A549 (cell line): ENCODE results near the gene CORO2B. TPM values are rescaled to one million over a fixed set of nuclear protein-coding genes. Genes with fewer than 3 reads are reported as not detected.

Experiments used
- ATAC-seq, 2 experiments: fragments of 200-7000 bp in 1 of 2; fragments of >200 bp in 1 of 2; cut with Nextera tagmentation in 1 of 2; cut with Tn5 transposase in 1 of 2; 3 replicates each; pipeline versions ENCODE4 v1.8.0 to v1.9.1; 2018 to 2020; ENCODE audit warnings: mild to moderate bottlenecking in 1 of 2, moderate library complexity in 1 of 2
- CTCF ChIA-PET: fragments of 300-600 bp; sonication (Branson Sonifier 250); formaldehyde crosslinking; extraction: SDS; loops from one replicate; lab custom pipeline; 2021; ENCODE audit warnings: antibody characterized with exemption, inconsistent platforms; lab: Yijun Ruan, JAX
- POLR2A ChIA-PET: fragments of 350-600 bp; formaldehyde crosslinking; extraction: SDS; loops from one replicate; lab custom pipeline; 2021; ENCODE audit warnings: antibody characterized with exemption, inconsistent platforms; lab: Yijun Ruan, JAX
- DNase-seq, 2 experiments: peaks; one replicate each; pipeline versions ENCODE4 v3.0.0 to v3.0.0-alpha.2; 2011 to 2016; ENCODE audit warnings: low read depth in 1 of 2, low spot score in 1 of 2
- FAIRE-seq: peaks from 2 replicates; lab custom pipeline; 2011; peaks lifted over from hg19 to GRCh38; lab: Jason Lieb, UNC
- H3K27ac ChIP-seq, 2 experiments: fragments of >200 bp; sonication (Bioruptor Twin); formaldehyde crosslinking; 3 replicates each; pipeline ENCODE4 v1.5.1; 2016 to 2017
- H3K4me1 ChIP-seq: fragments of >200 bp; sonication (Bioruptor Twin); formaldehyde crosslinking; 3 replicates; pipeline ENCODE4 v1.6.1; 2016
- H3K4me2 ChIP-seq: fragments of >200 bp; sonication (Bioruptor Twin); formaldehyde crosslinking; 3 replicates; pipeline ENCODE4 v1.6.1; 2016
- H3K4me3 ChIP-seq: fragments of >200 bp; sonication (Bioruptor Twin); formaldehyde crosslinking; 3 replicates; pipeline ENCODE4 v1.5.1; 2016
- H3K9me3 ChIP-seq: fragments of >200 bp; sonication (Bioruptor Twin); formaldehyde crosslinking; 3 replicates; pipeline ENCODE4 v1.6.1; 2016
- BHLHE40 ChIP-seq: IDR thresholded peaks from 2 replicates; pipeline ENCODE4 v1.6.1; 2012; ENCODE audit warnings: low read depth, low read length, inconsistent platforms
- CBX2 ChIP-seq: fragments of 200-600 bp; sonication (generic); IDR thresholded peaks from 2 replicates; pipeline ENCODE4 v1.6.1; 2016; ENCODE audit warnings: low read depth, mild to moderate bottlenecking, borderline replicate concordance
- EHF ChIP-seq: fragments of 250-450 bp; sonication (Bioruptor Pico); IDR thresholded peaks from 2 replicates; pipeline ENCODE4 v1.5.0; 2020; ENCODE audit warnings: mild to moderate bottlenecking
- EHMT2 ChIP-seq: fragments of 200-600 bp; sonication (generic); IDR thresholded peaks from 2 replicates; pipeline ENCODE4 v1.6.1; 2016; ENCODE audit warnings: antibody characterized with exemption, low read depth, mild to moderate bottlenecking, moderate library complexity
- EP300 ChIP-seq, 2 experiments: fragments of >200 bp; sonication (Bioruptor Twin); formaldehyde crosslinking; IDR thresholded peaks; 2 replicates in 1 of 2; 3 replicates in 1 of 2; pipeline ENCODE4 v1.6.1; 2016 to 2017
- ESRRA ChIP-seq: fragments of 150-350 bp; IDR thresholded peaks from 2 replicates; pipeline ENCODE4 v1.6.1; 2014; ENCODE audit warnings: mild to moderate bottlenecking, low read length, borderline replicate concordance
- FOSB ChIP-seq: fragments of 250-450 bp; sonication (Bioruptor Pico); IDR thresholded peaks from 2 replicates; pipeline ENCODE4 v1.5.0; 2020; ENCODE audit warnings: mild to moderate bottlenecking, moderate library complexity
- FOSL2 ChIP-seq, 2 experiments: fragments of 450-650 bp in 1 of 2; fragments of >200 bp in 1 of 2; sonication (Bioruptor Twin) in 1 of 2; formaldehyde crosslinking; IDR thresholded peaks; 2 replicates each; pipeline versions ENCODE4 v1.5.0 to v1.6.1; 2016 to 2020; ENCODE audit warnings: mild to moderate bottlenecking in 1 of 2, moderate library complexity in 1 of 2
- HDAC2 ChIP-seq: fragments of 200-600 bp; sonication (generic); IDR thresholded peaks from 2 replicates; pipeline ENCODE4 v1.6.1; 2016
- HOXA7 ChIP-seq: fragments of 250-450 bp; sonication (Bioruptor Pico); IDR thresholded peaks from 2 replicates; pipeline ENCODE4 v1.5.0; 2020; ENCODE audit warnings: mild to moderate bottlenecking, moderate library complexity
- HOXB13 ChIP-seq: fragments of 250-450 bp; sonication (Bioruptor Pico); IDR thresholded peaks from 2 replicates; pipeline ENCODE4 v1.5.0; 2020; ENCODE audit warnings: low read depth, mild to moderate bottlenecking, moderate library complexity
- JUNB ChIP-seq: fragments of >200 bp; sonication (Bioruptor Twin); formaldehyde crosslinking; IDR thresholded peaks from 2 replicates; pipeline ENCODE4 v1.6.1; 2016
- KDM1A ChIP-seq: fragments of 200-600 bp; sonication (generic); IDR thresholded peaks from 2 replicates; pipeline ENCODE4 v1.6.1; 2016; ENCODE audit warnings: low read depth, mild to moderate bottlenecking
- KDM5A ChIP-seq: fragments of 200-600 bp; sonication (generic); IDR thresholded peaks from 2 replicates; pipeline ENCODE4 v1.6.1; 2016; ENCODE audit warnings: antibody characterized with exemption, mild to moderate bottlenecking
- MAFK ChIP-seq: fragments of 450-650 bp; IDR thresholded peaks from 2 replicates; pipeline ENCODE4 v1.6.1; 2014; ENCODE audit not compliant: partially characterized antibody
- MAZ ChIP-seq: fragments of 150-350 bp; IDR thresholded peaks from 2 replicates; pipeline ENCODE4 v1.6.1; 2014; ENCODE audit warnings: antibody characterized with exemption, low read depth, low read length, borderline replicate concordance
- MYC ChIP-seq: IDR thresholded peaks from 2 replicates; pipeline ENCODE4 v1.6.1; 2012; ENCODE audit warnings: mild to moderate bottlenecking, inconsistent platforms, low read length, improper control_type of control experiment, borderline replicate concordance
- RCOR1 ChIP-seq: fragments of 150-350 bp; IDR thresholded peaks from 2 replicates; pipeline ENCODE4 v1.6.1; 2014; ENCODE audit warnings: antibody characterized with exemption, low read length, low read depth
- RFX5 ChIP-seq: fragments of 450-650 bp; IDR thresholded peaks from 2 replicates; pipeline ENCODE4 v1.7.1; 2014; ENCODE audit warnings: antibody characterized with exemption, mild to moderate bottlenecking, moderate library complexity
- RNF2 ChIP-seq: fragments of 200-600 bp; sonication (generic); IDR thresholded peaks from 2 replicates; pipeline ENCODE4 v1.6.1; 2016; ENCODE audit warnings: low read depth, mild to moderate bottlenecking, antibody characterized with exemption, moderate library complexity, borderline replicate concordance
- TFCP2L1 ChIP-seq: fragments of 250-450 bp; sonication (Bioruptor Pico); IDR thresholded peaks from 2 replicates; pipeline ENCODE4 v1.5.0; 2021; ENCODE audit warnings: mild to moderate bottlenecking
- ZC3H11A ChIP-seq: fragments of 450-650 bp; IDR thresholded peaks from 2 replicates; pipeline ENCODE4 v1.6.1; 2014; ENCODE audit warnings: antibody characterized with exemption, mild to moderate bottlenecking
- WGBS: methylation state at CpG from one replicate; pipeline ENCODE4 v1.1.6; 2017; ENCODE audit errors: missing lambda C conversion rate; 5-methylcytosine and 5-hydroxymethylcytosine counted together
- polyA plus RNA-seq, 4 experiments: library from polyadenylated mRNA; depleted of rRNA in 3 of 4; stranded (reverse); fragments of >200 nt; fragmentation: RNase III in 1 of 4; extraction: RNeasy Plus Mini Kit Qiagen cat#74134 plus additional on column Dnase treatment in 1 of 4; gene quantifications; 2 replicates in 3 of 4; 3 replicates in 1 of 4; pipeline ENCODE4 v1.2.3, GENCODE V29; 2011 to 2017
- TF ChIP-seq, protein P1 (sequence below): fragments of 250-450 bp; sonication (Bioruptor Pico); IDR thresholded peaks from 2 replicates; pipeline ENCODE4 v1.5.0; 2021; ENCODE audit warnings: mild to moderate bottlenecking, moderate library complexity, borderline replicate concordance
- TF ChIP-seq, protein P2 (sequence below): fragments of >200 bp; sonication (Bioruptor Twin); formaldehyde crosslinking; IDR thresholded peaks from 3 replicates; pipeline ENCODE4 v1.5.1; 2016
- TF ChIP-seq, protein P3 (sequence below): fragments of >200 bp; sonication (Bioruptor Twin); formaldehyde crosslinking; IDR thresholded peaks from 3 replicates; pipeline ENCODE4 v1.6.1; 2016
- TF ChIP-seq, protein P4 (sequence below): IDR thresholded peaks from 2 replicates; pipeline ENCODE4 v1.6.1; 2012
- TF ChIP-seq, protein P5 (sequence below): fragments of >200 bp; sonication (Bioruptor Twin); formaldehyde crosslinking; IDR thresholded peaks from 2 replicates; pipeline ENCODE4 v1.6.1; 2016

CORO2B gene
- polyA plus RNA-seq, 2 of the 4 experiments (the other 2 are of a cell fraction) = 2.0 to 2.3 TPM

DNA sequence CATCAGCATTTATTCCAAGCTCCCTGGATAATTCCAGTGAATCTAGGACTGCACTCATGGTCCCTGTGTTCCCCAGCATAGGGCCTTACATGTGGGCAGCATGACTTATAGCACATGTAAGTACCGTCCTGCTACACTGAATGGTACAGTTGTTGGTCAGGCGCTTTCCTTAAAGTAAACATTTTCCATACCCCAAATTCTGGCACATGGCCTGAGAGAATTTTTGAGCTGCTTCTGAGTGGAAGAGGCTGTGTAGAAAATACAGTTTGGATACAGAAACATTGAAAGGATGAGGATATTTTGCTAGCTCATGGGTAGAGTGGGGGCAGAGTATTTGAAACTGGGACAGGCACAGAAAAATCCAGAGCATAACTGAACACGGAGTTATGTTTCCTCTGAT is 27.6 kb downstream of the CORO2B start:
- CTCF ChIA-PET = interaction anchor here (0.6 to 2.9 kb wide), 11 partner anchors 8 to 134 kb away, joined by 3 to 8 read pairs (median 4); no protein-coding TSS in a partner anchor
- H3K4me1 ChIP-seq = no peaks in the 10 kb centered on the region
- 86% methylated on average over 3 of the region's 3 CpGs for WGBS
- no peak overlapping the region for H3K27ac ChIP-seq
- no peak overlapping the region for H3K4me2 ChIP-seq
- H3K9me3 ChIP-seq = 0 out of 3 replicates have a peak, but pooled peaks cover 2% of the 10 kb centered on the region
- FAIRE-seq (no peak), DNase-seq (no peak), ATAC-seq (no peak)
- TF ChIP-seq KDM1A = no peak
- TF ChIP-seq CBX2 = no peak
- TF ChIP-seq MYC = no peak
- TF ChIP-seq RNF2 = no peak
- TF ChIP-seq, protein P1, sequence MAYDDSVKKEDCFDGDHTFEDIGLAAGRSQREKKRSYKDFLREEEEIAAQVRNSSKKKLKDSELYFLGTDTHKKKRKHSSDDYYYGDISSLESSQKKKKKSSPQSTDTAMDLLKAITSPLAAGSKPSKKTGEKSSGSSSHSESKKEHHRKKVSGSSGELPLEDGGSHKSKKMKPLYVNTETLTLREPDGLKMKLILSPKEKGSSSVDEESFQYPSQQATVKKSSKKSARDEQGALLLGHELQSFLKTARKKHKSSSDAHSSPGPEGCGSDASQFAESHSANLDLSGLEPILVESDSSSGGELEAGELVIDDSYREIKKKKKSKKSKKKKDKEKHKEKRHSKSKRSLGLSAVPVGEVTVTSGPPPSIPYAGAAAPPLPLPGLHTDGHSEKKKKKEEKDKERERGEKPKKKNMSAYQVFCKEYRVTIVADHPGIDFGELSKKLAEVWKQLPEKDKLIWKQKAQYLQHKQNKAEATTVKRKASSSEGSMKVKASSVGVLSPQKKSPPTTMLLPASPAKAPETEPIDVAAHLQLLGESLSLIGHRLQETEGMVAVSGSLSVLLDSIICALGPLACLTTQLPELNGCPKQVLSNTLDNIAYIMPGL (CRISPR knock-in tag) = no peak
- no peak for TF ChIP-seq MAFK
- TF ChIP-seq JUNB = no peak
- no peak for TF ChIP-seq RCOR1
- no peak for TF ChIP-seq EHMT2
- no peak for TF ChIP-seq TFCP2L1
- TF ChIP-seq MAZ = no peak
- TF ChIP-seq, protein P2, sequence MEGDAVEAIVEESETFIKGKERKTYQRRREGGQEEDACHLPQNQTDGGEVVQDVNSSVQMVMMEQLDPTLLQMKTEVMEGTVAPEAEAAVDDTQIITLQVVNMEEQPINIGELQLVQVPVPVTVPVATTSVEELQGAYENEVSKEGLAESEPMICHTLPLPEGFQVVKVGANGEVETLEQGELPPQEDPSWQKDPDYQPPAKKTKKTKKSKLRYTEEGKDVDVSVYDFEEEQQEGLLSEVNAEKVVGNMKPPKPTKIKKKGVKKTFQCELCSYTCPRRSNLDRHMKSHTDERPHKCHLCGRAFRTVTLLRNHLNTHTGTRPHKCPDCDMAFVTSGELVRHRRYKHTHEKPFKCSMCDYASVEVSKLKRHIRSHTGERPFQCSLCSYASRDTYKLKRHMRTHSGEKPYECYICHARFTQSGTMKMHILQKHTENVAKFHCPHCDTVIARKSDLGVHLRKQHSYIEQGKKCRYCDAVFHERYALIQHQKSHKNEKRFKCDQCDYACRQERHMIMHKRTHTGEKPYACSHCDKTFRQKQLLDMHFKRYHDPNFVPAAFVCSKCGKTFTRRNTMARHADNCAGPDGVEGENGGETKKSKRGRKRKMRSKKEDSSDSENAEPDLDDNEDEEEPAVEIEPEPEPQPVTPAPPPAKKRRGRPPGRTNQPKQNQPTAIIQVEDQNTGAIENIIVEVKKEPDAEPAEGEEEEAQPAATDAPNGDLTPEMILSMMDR = no peak
- TF ChIP-seq FOSL2 (IDR thresholded peaks at IDR 0.05) = no peak
- TF ChIP-seq FOSL2 (CRISPR knock-in tag; IDR thresholded peaks at IDR 0.05) = no peak
- TF ChIP-seq ZC3H11A = no peak
- TF ChIP-seq EHF (CRISPR knock-in tag) = no peak
- TF ChIP-seq, protein P3, sequence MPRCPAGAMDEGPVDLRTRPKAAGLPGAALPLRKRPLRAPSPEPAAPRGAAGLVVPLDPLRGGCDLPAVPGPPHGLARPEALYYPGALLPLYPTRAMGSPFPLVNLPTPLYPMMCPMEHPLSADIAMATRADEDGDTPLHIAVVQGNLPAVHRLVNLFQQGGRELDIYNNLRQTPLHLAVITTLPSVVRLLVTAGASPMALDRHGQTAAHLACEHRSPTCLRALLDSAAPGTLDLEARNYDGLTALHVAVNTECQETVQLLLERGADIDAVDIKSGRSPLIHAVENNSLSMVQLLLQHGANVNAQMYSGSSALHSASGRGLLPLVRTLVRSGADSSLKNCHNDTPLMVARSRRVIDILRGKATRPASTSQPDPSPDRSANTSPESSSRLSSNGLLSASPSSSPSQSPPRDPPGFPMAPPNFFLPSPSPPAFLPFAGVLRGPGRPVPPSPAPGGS = no peak
- no peak for TF ChIP-seq KDM5A
- no peak for TF ChIP-seq RFX5
- no peak for TF ChIP-seq BHLHE40
- TF ChIP-seq HOXB13 = no peak
- no peak overlapping the region for H3K4me3 ChIP-seq
- POLR2A ChIA-PET = no interaction called here

DNA sequence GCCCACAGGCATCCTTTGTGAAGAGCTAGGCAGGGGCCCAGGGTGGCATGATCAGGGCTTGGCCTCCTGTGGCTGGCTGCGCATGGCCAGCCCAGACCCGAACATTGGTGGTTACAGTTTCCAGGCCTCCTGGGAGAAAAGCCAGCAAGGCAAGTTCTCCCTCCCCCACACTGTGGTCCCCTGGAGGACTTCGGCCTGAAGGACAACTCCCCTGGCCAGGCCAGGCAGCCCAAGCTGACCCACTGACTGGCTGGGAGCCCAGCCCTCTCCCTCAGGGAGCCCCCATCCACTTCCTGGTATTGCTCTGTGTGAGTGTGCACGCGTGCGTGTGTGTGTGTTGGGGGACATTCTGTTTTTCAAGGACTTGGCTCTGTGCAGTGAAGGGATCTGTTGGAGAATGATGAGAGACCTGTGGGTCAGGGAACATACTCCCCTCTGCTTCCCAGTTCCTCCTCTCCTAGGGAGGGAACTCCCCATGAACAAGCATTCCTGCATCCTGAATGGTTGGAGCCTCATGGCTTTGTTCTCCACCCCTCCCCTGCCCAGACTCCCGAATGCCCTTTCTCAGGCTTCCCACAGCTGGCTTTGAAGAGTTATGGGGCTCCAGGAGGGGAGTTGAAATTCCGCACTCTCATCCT is 29.5 kb downstream of the CORO2B start:
- POLR2A ChIA-PET = no interaction called here
- ATAC-seq (no peak), DNase-seq (no peak), FAIRE-seq (no peak)
- no peaks in the 10 kb centered on the region for H3K4me1 ChIP-seq
- CTCF ChIA-PET = interaction anchor here (0.7 to 2.9 kb wide), 5 partner anchors 12 to 1324 kb away, joined by 3 to 8 read pairs (median 4); no protein-coding TSS in a partner anchor
- 0 out of 3 replicates have a peak, but pooled peaks cover 2% of the 10 kb centered on the region for H3K9me3 ChIP-seq
- WGBS = 86% methylated on average over 7 of the region's 8 CpGs
- H3K4me2 ChIP-seq = no peak overlapping the region
- H3K4me3 ChIP-seq = no peak overlapping the region
- no peak overlapping the region for H3K27ac ChIP-seq
- no peak for TF ChIP-seq FOSB (CRISPR knock-in tag)
- no peak for TF ChIP-seq MAZ
- TF ChIP-seq HOXA7 (CRISPR knock-in tag) = no peak
- TF ChIP-seq KDM5A = no peak
- TF ChIP-seq EP300 (IDR thresholded peaks at IDR 0.05) = no peak
- TF ChIP-seq, protein P4, sequence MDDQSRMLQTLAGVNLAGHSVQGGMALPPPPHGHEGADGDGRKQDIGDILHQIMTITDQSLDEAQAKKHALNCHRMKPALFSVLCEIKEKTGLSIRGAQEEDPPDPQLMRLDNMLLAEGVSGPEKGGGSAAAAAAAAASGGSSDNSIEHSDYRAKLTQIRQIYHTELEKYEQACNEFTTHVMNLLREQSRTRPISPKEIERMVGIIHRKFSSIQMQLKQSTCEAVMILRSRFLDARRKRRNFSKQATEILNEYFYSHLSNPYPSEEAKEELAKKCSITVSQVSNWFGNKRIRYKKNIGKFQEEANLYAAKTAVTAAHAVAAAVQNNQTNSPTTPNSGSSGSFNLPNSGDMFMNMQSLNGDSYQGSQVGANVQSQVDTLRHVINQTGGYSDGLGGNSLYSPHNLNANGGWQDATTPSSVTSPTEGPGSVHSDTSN = no peak
- TF ChIP-seq, protein P2 = no peak
- TF ChIP-seq ESRRA = no peak
- no peak for TF ChIP-seq HDAC2
- no peak for TF ChIP-seq ZC3H11A
- TF ChIP-seq, protein P5, sequence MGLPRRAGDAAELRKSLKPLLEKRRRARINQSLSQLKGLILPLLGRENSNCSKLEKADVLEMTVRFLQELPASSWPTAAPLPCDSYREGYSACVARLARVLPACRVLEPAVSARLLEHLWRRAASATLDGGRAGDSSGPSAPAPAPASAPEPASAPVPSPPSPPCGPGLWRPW = no peak
- TF ChIP-seq, protein P3 = no peak
- no peak for TF ChIP-seq KDM1A
- TF ChIP-seq RFX5 = no peak
